ENCODE data around the gene SLC4A2.

GRCh38 chr7:151064993-151065392 is 5.6 kb downstream of the SLC4A2 start:
- TF ChIP-seq ZNF274 (IDR thresholded peaks at IDR 0.05; ENCODE audit: low read depth, low read length) (no peak), YY1 (IDR thresholded peaks at IDR 0.05; ENCODE audit: insufficient read depth, insufficient read length) (no peak), SUZ12 (IDR thresholded peaks at IDR 0.05; ENCODE audit: extremely low read depth, insufficient read depth, insufficient read length) (no peak)

All from NT2/D1 (cell line).